Measurements from ENCODE around the gene TMED4.
A peak's percentile ranks its signal among the peaks of the same experiment; 100 is the strongest.

Gene TMED4

DNA sequence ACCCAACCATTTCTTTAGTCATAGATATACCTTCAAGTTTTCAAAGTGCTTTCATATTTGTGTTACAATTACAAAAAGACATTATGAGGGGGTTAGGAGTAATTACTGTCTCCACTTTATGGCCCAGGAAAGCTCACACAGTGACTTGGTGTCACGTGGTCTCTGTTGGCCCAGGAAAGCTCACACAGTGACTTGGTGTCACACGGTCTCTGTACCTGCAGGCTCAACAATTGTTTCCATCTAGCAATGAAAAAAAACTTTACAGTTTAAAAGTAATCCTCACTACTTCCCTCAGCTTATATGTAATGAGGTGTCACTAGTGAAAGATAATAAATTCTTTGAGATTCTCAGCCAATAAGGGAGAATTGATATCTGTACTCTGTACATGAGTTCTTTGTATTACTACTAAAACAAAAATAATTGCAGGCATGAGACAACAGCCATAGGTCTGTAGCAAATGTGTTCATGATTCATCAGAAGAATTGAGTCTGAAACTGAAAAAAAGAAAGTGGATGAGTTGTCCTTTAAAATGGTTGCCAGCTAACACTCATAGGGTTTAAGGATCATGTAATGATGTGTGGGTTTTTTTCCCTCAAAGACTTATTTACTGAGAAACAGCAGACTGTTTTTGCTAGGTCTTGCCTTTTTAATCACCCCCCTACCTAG lies 35.3 kb upstream of the TMED4 start:
- DNase-seq (ENCODE audit: low read depth) = peak; percentile 46
- TF ChIP-seq, protein P1, sequence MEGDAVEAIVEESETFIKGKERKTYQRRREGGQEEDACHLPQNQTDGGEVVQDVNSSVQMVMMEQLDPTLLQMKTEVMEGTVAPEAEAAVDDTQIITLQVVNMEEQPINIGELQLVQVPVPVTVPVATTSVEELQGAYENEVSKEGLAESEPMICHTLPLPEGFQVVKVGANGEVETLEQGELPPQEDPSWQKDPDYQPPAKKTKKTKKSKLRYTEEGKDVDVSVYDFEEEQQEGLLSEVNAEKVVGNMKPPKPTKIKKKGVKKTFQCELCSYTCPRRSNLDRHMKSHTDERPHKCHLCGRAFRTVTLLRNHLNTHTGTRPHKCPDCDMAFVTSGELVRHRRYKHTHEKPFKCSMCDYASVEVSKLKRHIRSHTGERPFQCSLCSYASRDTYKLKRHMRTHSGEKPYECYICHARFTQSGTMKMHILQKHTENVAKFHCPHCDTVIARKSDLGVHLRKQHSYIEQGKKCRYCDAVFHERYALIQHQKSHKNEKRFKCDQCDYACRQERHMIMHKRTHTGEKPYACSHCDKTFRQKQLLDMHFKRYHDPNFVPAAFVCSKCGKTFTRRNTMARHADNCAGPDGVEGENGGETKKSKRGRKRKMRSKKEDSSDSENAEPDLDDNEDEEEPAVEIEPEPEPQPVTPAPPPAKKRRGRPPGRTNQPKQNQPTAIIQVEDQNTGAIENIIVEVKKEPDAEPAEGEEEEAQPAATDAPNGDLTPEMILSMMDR (conservative IDR thresholded peaks at IDR 0.05; ENCODE audit: low read depth, low read length) = no peak
- no peak overlapping the region for H3K4me3 ChIP-seq (ENCODE audit: low read depth, low read length)

DNA sequence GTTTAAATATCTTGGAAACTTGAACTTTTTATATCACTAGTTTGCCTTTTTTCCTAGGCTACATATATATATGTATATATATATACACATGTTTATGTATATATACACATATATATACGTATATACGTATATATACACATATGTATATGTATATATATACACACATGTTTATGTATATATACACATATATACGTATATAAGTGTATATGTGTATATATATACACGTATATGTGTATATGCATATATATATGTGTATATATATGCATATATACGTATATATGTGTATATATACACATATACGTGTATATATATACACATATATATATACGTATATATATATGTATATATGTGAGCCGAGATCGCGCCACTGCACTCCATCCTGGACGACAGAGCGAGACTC lies 34.5 kb upstream of the TMED4 start:
- TF ChIP-seq, protein P1 (conservative IDR thresholded peaks at IDR 0.05; ENCODE audit: low read depth, low read length) = no peak
- no peak overlapping the region for H3K4me3 ChIP-seq (ENCODE audit: low read depth, low read length)
- no peak for DNase-seq (ENCODE audit: low read depth)

DNA sequence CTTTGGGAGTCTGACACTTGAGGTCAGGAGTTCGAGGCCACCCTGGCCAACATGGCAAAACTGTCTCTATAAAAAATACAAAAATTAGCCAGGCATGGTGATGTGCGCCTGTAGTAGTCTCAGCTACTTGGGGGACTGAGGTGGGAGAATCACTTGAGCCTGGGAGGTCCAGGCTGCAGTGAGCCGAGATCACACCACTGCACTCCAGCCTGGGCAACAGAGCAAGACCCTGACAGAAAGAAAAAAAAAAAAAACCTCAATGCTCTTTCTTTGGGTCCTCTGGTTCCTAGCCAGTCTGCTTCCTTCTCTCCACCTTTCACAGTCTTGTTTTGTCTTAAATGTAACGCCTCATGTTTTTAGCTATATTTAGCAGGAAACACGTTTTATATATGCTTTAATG lies 33.8 kb upstream of the TMED4 start:
- TF ChIP-seq, protein P1 (conservative IDR thresholded peaks at IDR 0.05; ENCODE audit: low read depth, low read length) = no peak
- DNase-seq (ENCODE audit: low read depth) = no peak
- H3K4me3 ChIP-seq (ENCODE audit: low read depth, low read length) = no peak overlapping the region

DNA sequence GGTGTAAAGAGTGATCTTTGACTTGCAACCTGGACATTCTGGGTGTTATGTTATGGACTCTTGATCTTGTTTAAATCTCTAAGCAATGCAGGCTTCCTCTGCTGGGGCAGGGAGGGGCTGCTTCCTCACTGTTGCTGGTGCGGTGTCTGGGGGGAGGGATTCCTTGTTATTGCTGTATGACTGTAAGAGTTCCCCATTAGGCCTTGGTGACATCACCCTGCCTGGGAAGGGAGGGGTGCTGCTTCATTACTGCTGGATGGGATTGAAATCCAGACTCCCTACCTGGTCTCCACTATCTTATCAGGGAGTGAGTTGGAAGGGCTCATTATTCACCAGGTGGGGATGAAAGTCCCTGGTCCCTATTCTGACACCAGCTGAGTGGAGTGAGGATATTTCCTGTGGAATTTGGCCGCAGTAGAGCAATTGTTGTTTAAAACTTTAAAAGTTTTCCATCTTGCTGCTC lies 33.1 kb upstream of the TMED4 start:
- peak; percentile 22 for DNase-seq (ENCODE audit: low read depth)
- TF ChIP-seq, protein P1 (conservative IDR thresholded peaks at IDR 0.05; ENCODE audit: low read depth, low read length) = no peak
- H3K4me3 ChIP-seq (ENCODE audit: low read depth, low read length) = no peak overlapping the region

DNA sequence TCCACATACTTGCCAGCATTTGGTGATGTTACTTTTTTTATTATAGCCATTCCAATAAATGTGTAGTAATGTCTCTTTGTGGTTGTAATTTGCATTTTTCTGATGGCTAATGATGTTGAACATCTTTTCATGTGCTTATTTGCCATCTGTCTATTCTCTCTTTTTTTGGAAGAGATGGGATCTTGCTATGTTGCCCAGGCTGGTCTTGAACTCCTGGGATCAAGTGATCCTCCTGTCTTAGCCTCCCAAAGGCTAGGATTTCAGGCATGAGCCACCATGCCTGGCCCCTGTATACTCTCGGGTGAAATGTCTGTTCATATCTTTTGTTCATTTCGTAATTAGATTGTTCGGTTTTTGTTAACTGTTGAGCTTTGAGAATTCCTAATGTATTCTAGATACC lies 27.8 kb upstream of the TMED4 start:
- no peak for DNase-seq (ENCODE audit: low read depth)
- TF ChIP-seq, protein P1 (conservative IDR thresholded peaks at IDR 0.05; ENCODE audit: low read depth, low read length) = no peak

DNA sequence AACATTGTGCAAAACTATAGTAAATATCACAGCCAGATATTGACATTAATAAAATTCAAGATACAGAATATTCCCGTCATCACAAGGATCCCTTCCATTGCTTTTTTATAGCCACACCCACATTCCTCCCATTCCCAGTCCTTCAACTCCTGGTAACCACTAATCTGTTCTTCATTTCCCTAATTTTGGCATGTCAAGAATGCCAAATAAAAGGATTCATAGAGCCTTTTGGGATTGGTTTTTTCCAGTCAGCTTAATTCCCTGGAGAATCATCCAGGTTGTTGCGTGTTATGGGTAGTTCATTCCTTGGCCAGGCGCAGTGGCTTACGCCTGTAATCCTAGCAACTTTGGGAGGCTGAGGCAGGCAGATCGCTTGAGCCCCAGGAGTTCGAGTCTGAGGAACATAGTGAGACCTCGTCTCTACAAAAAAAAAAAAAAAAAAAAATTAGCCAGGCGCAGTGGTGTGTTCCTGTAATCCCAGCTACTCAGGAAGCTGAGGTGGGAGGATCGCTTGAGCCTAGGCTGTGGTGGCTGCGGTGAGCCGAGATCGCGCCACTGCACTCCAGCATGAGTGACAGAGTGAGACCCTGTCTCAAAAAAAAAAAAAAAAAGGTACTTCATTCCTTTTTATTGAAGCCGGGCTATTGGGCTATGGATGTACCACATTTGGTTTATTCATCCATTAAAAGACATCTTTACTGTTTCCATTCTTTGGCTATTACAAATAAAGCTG lies 27.1 kb upstream of the TMED4 start:
- TF ChIP-seq, protein P1 (conservative IDR thresholded peaks at IDR 0.05; ENCODE audit: low read depth, low read length) = no peak
- no peak overlapping the region for H3K4me3 ChIP-seq (ENCODE audit: low read depth, low read length)

More for the DNA sequence above, 27.8 kb upstream of the TMED4 start:
- H3K4me3 ChIP-seq (ENCODE audit: low read depth, low read length) = no peak overlapping the region

More for the DNA sequence above, 27.1 kb upstream of the TMED4 start:
- no peak for DNase-seq (ENCODE audit: low read depth)

Data from choroid plexus epithelial cell (primary cell).